ENCODE data around the gene CLEC2B. TPM values are rescaled to one million over a fixed set of nuclear protein-coding genes. Genes with fewer than 3 reads are reported as not detected.

The CLEC2B gene
- total RNA-seq, 4 donors from 2014 or later, result 3.1 to 14.4 (median 10.7) TPM

GRCh38 chr12:9908350-9908749, 39.2 kb upstream of the CLEC2B start:
- no peak for TF ChIP-seq CTCF (IDR thresholded peaks at IDR 0.05 in 4 of 5, conservative IDR thresholded peaks at IDR 0.05 in 1 of 5)
- no peak for TF ChIP-seq POLR2A (IDR thresholded peaks at IDR 0.05)
- in situ Hi-C loops (cut with MboI; ENCODE audit: low sequenced_read_pairs in 4 of 4), result no loop called here
- H3K27ac ChIP-seq, result no peak overlapping the region
- no peak for ATAC-seq
- H3K27me3 ChIP-seq, result no peaks in the 10 kb centered on the region
- no peak overlapping the region for H3K4me3 ChIP-seq
- intact Hi-C loops (cut with DNase I; ENCODE audit: low total_unique reads), result no loop called here
- H3K36me3 ChIP-seq, result no peaks in the 10 kb centered on the region
- H3K4me1 ChIP-seq, result no peaks in the 10 kb centered on the region
- no peak for DNase-seq
- H3K9me3 ChIP-seq, result no peaks in the 10 kb centered on the region

GRCh38 chr12:9907769-9908168, 38.6 kb upstream of the CLEC2B start:
- DNase-seq (no peak), ATAC-seq (no peak)
- no peak overlapping the region for H3K27ac ChIP-seq
- in situ Hi-C loops (cut with MboI; ENCODE audit: low sequenced_read_pairs in 4 of 4), result no loop called here
- H3K4me1 ChIP-seq, result no peaks in the 10 kb centered on the region
- H3K36me3 ChIP-seq, result no peaks in the 10 kb centered on the region
- intact Hi-C loops (cut with DNase I; ENCODE audit: low total_unique reads), result no loop called here
- TF ChIP-seq CTCF (IDR thresholded peaks at IDR 0.05 in 4 of 5, conservative IDR thresholded peaks at IDR 0.05 in 1 of 5), result no peak
- no peak for TF ChIP-seq POLR2A (IDR thresholded peaks at IDR 0.05)
- H3K27me3 ChIP-seq, result no peaks in the 10 kb centered on the region
- no peak overlapping the region for H3K4me3 ChIP-seq
- H3K9me3 ChIP-seq, result no peaks in the 10 kb centered on the region

- H3K4me3 ChIP-seq, result no peak overlapping the region
- DNase-seq (no peak), ATAC-seq (no peak)
- TF ChIP-seq POLR2A (IDR thresholded peaks at IDR 0.05), result no peak
- H3K27ac ChIP-seq, result no peak overlapping the region
- H3K4me1 ChIP-seq, result no peaks in the 10 kb centered on the region
- no peaks in the 10 kb centered on the region for H3K9me3 ChIP-seq
- H3K27me3 ChIP-seq, result no peaks in the 10 kb centered on the region
- H3K36me3 ChIP-seq, result no peaks in the 10 kb centered on the region
- in situ Hi-C loops (cut with MboI; ENCODE audit: low sequenced_read_pairs in 4 of 4), result no loop called here
- intact Hi-C loops (cut with DNase I; ENCODE audit: low total_unique reads), result no loop called here
Observed at GRCh38 chr12:9906873-9907272, 37.7 kb upstream of the CLEC2B start.

- Histone ChIP-seq H3K36me3 (no peaks in the 10 kb centered on the region), H3K27ac (no peak overlapping the region), H3K27me3 (no peaks in the 10 kb centered on the region), H3K4me1 (no peaks in the 10 kb centered on the region), H3K4me3 (no peak overlapping the region), H3K9me3 (no peaks in the 10 kb centered on the region)
- in situ Hi-C loops (cut with MboI; ENCODE audit: low sequenced_read_pairs in 4 of 4) (no loop called here), intact Hi-C loops (cut with DNase I; ENCODE audit: low total_unique reads) (no loop called here)
- ATAC-seq, result no peak
- DNase-seq, result no peak
- TF ChIP-seq POLR2A (IDR thresholded peaks at IDR 0.05) (no peak), CTCF (IDR thresholded peaks at IDR 0.05 in 4 of 5, conservative IDR thresholded peaks at IDR 0.05 in 1 of 5) (no peak)
Observed at GRCh38 chr12:9902539-9903228, 33.5 kb upstream of the CLEC2B start.

- H3K4me3 ChIP-seq, result no peak overlapping the region
- no peak for ATAC-seq
- H3K27ac ChIP-seq, result no peak overlapping the region
- H3K36me3 ChIP-seq, result no peaks in the 10 kb centered on the region
- TF ChIP-seq CTCF (IDR thresholded peaks at IDR 0.05 in 4 of 5, conservative IDR thresholded peaks at IDR 0.05 in 1 of 5) (no peak), POLR2A (IDR thresholded peaks at IDR 0.05) (no peak)
- H3K4me1 ChIP-seq, result no peaks in the 10 kb centered on the region
- no peak for DNase-seq
- no peaks in the 10 kb centered on the region for H3K27me3 ChIP-seq
- in situ Hi-C loops (cut with MboI; ENCODE audit: low sequenced_read_pairs in 4 of 4) (no loop called here), intact Hi-C loops (cut with DNase I; ENCODE audit: low total_unique reads) (no loop called here)
- H3K9me3 ChIP-seq, result no peaks in the 10 kb centered on the region
Observed at GRCh38 chr12:9900930-9901329, 31.8 kb upstream of the CLEC2B start.

All from gastrocnemius medialis (tissue), 4 donors.